22Rv1 (cell line): ENCODE results near the gene GINS2.

ENCODE experiments used
- H3K27ac ChIP-seq: fragments of 450-650 bp; 2 replicates; pipeline ENCODE4 v1.5.1; 2017
- ZFX ChIP-seq: fragments of 450-650 bp; IDR thresholded peaks from 2 replicates; pipeline ENCODE4 v1.6.1; 2017; ENCODE audit warnings: antibody characterized with exemption, borderline replicate concordance
- TF ChIP-seq, protein P1 (sequence below): fragments of 450-650 bp; IDR thresholded peaks from 2 replicates; pipeline ENCODE4 v1.5.1; 2017; ENCODE audit warnings: mild to moderate bottlenecking

Gene GINS2

DNA sequence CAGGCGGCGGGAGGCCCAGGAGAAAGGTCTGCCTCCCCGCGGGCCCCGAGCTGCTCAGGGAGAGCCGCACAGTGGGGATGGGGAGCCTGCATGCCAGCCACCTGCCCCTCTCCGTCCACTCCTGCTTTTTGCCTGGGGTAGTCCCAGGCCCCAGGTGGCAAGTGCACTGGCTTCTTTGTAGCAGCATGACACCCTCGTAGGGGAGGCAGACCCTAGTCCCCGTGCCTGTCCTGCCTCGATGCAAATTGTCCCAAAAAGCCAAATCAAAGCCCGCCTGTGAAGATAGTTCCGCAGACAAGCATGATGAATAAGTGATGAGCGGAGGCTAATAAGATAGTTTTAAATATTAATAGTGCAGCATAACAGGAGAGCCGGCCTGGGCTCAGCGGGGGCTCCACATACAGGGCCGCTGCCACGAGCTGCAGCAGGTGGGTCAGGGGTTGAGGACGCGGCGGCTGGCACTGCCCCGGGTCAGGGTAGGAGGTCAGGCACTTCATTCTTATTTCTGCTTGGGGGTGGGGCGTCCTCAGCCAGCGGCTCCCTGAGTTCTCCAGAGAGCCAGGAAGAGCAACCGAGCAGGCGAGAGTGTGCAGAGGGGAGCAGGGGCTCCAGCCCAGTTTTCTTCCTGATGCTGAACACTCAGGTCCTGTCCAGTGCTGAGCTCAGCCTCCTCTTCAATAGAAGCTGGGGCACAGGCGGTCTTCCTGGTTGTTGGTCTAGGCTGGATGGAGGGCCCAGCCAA is 26.8 kb downstream of the GINS2 start:
- no peak for TF ChIP-seq ZFX
- TF ChIP-seq, protein P1, sequence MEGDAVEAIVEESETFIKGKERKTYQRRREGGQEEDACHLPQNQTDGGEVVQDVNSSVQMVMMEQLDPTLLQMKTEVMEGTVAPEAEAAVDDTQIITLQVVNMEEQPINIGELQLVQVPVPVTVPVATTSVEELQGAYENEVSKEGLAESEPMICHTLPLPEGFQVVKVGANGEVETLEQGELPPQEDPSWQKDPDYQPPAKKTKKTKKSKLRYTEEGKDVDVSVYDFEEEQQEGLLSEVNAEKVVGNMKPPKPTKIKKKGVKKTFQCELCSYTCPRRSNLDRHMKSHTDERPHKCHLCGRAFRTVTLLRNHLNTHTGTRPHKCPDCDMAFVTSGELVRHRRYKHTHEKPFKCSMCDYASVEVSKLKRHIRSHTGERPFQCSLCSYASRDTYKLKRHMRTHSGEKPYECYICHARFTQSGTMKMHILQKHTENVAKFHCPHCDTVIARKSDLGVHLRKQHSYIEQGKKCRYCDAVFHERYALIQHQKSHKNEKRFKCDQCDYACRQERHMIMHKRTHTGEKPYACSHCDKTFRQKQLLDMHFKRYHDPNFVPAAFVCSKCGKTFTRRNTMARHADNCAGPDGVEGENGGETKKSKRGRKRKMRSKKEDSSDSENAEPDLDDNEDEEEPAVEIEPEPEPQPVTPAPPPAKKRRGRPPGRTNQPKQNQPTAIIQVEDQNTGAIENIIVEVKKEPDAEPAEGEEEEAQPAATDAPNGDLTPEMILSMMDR = no peak
- 0 out of 2 replicates have a peak overlapping the region, but pooled peaks have one; percentile 4 for H3K27ac ChIP-seq

DNA sequence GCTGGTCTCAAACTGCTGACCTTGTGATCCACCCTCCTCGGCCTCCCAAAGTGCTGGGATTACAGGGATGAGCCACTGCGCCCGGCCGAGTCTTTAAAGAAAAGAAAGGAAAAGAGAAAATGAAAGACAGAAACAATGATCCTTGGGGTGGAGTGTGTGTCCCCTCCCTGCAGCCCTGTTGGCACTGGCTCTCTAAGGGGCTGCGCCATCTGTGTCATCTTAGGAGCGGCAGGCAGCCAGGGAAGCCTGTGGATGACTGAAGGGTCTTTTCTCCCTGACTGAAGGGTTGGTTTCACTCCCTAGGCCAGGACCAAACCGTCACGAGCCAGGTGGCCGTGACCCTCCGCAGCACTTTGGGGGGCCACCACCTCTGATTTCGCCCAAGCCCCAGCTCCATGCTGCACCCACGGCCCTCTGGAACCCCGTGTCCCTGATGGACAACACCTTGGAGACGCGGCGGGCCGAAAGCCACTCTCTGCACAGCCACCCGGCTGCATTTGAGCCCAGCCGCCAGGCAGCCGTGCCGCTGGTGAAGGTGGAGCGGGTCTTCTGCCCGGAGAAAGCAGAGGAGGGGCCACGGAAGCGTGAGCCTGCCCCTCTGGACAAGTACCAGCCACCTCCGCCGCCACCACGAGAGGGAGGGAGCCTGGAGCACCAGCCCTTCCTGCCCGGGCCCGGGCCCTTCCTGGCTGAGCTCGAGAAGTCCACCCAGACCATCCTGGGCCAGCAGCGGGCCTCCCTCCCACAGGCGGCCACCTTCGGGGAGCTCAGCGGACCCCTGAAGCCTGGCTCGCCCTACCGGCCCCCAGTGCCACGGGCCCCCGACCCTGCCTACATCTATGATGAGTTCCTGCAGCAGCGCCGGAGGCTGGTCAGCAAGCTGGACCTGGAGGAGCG is 27.7 kb downstream of the GINS2 start:
- H3K27ac ChIP-seq = no peak overlapping the region
- TF ChIP-seq ZFX = no peak
- TF ChIP-seq, protein P1 = no peak

DNA sequence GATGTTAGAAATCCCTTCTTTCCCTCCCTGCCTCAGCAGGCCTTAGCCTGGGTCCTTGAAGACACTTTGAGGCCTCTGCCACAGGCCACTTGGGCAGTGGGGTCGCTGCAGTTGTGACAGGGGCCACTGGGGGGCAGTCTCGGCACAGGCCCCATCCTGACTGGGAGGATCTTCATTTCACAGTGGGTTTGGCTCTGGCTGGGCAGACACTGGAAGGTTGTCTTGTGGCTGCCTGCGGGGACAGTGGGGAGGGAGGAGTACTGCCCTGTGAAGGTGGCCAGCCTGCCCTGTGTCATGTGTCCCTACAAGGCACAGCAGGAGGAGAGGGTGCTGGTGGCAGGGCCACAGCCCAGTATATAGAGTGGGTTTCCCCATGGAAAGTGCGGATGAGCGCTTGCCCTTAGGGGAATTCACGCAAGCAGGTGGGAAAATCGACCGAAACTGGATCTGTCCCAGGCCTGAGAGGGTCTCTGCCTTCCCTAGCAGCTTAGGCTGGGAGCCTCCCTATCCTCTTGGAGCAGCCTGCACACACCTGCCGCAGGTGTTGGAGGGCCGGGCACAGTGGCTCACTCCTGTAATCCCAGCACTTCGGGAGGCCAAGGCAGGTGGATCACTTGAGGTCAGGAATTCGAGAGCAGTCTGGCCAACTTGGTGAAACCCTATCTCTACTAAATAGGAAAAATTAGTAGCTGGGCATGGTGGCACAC is 28.8 kb downstream of the GINS2 start:
- peak overlapping the region; percentile 35 for H3K27ac ChIP-seq

DNA sequence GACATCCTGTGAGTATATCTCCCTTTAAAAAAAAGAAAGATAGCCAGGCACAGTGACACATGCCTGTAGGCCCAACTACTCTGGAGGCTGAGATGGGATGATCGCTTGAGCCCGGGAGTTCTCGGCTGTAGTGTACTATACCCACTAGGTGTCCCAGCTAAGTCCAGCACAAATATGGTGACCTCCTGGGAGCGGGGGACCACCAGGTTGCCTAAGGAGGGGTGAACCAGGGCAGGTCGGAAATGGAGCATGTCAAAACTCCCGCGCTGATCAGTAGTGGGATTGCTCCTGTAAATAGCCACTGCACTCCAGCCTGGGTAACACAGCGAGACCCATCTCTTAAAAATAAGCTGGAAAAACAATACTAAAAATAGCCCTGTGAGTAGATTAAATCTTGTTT is 29.4 kb downstream of the GINS2 start:
- TF ChIP-seq ZFX = no peak
- peak overlapping the region; percentile 35 for H3K27ac ChIP-seq

More for the DNA sequence above, 28.8 kb downstream of the GINS2 start:
- no peak for TF ChIP-seq ZFX
- TF ChIP-seq, protein P1 = peak; percentile 95

DNA sequence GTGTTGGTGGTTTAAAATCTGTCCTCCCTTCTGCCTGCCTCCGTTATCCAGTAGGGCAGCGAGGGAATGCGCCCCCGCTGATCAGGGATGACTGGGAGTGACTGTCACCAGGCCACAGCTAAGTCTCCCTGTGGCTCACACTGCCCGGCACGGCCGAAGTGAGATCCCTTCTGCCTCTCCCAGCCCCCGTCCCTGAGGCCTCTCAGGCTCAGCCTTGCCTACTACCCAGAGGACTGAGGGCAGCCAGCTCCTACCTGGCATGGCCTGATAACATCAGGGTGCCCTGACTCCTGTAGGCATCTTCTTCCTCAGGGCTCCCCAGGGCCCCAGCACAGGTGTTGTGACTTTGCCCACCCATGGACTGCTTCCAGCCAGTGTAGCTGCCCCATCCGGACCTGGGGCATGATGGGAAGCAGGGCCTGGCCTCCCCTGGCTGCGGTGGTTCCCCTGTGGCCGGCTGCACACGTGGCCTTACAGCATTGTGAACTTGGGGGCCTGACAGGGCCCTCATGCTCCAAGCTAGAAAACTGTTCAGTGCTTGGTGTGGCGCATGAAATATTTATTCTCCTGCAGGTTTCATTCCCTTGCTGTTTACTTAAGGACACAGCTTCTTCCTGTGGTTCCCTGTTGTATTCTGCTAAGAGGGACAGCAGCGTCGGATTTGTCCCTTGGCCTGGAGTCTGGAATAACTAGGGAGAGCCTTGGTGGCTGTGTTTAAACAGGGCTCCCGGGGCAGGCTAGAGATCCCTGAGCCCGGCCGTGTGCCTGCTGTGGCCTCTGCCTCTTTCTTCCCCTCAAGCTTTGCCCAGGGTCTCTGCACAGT is 30.0 kb downstream of the GINS2 start:
- peak overlapping the region; percentile 35 for H3K27ac ChIP-seq
- TF ChIP-seq, protein P1 = no peak
- TF ChIP-seq ZFX = no peak

DNA sequence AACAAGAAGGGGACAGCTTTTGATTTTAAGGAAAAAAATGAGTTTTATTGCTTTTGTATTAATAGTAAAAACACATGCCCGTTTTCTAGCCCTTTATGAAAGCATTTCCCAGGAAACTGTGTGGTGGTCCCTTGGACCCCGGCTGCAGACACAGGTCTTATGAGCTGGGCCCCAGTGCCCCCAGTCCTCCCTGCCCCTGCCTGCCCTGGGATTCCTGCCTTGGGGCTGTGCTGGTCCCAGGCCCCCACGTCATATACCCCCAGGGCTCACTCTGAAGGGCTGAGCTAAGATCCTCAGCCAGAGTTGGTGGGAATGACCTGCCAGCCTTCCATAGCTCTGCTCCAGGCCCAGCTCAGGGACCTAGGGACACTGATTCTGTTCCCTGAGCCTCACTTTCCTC is 30.8 kb downstream of the GINS2 start:
- no peak overlapping the region for H3K27ac ChIP-seq

More for the DNA sequence above, 30.8 kb downstream of the GINS2 start:
- TF ChIP-seq, protein P1 = no peak
- TF ChIP-seq ZFX = no peak
